ENCODE results near the gene OR11G2.

DNA sequence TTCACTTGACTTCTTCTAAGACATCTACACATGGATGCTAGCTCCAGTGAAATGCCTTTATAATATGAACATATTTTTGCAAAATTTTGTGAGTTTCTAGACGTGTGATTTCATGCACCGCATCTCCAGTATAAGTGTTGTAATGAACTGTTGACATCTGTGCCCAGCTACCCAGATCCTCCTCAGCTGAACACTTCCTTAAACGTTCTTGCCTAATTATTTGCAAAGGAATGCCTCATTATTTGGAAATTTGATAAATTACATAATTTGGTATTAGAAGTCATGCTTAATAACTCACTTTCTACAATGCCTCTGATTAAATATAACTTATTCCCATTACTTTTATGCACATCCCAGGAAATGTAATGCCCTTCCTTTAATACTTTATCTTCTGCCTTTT is 14.0 kb downstream of the OR11G2 start:
- no peak for TF ChIP-seq POLR2A (IDR thresholded peaks at IDR 0.05)
- TF ChIP-seq, protein P1, sequence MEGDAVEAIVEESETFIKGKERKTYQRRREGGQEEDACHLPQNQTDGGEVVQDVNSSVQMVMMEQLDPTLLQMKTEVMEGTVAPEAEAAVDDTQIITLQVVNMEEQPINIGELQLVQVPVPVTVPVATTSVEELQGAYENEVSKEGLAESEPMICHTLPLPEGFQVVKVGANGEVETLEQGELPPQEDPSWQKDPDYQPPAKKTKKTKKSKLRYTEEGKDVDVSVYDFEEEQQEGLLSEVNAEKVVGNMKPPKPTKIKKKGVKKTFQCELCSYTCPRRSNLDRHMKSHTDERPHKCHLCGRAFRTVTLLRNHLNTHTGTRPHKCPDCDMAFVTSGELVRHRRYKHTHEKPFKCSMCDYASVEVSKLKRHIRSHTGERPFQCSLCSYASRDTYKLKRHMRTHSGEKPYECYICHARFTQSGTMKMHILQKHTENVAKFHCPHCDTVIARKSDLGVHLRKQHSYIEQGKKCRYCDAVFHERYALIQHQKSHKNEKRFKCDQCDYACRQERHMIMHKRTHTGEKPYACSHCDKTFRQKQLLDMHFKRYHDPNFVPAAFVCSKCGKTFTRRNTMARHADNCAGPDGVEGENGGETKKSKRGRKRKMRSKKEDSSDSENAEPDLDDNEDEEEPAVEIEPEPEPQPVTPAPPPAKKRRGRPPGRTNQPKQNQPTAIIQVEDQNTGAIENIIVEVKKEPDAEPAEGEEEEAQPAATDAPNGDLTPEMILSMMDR (IDR thresholded peaks at IDR 0.05) = no peak
- no peak for TF ChIP-seq EP300 (IDR thresholded peaks at IDR 0.05; ENCODE audit: low read depth)

All from transverse colon (tissue), 3 donors.